Retinal pigment epithelial cell (primary cell): ENCODE measurements around the gene DNAJB5.
A peak's percentile ranks its signal among the peaks of the same experiment; 100 is the strongest.
"Not testable (repeated sequence)": the region's sequence is repeated elsewhere in the genome, so short reads cannot be mapped to it uniquely, and the experiment has no call there.

ENCODE experiments used
- DNase-seq: peaks from one replicate; pipeline ENCODE4 v3.0.0-alpha.2; 2010; ENCODE audit warnings: low read depth
- H3K4me3 ChIP-seq: 2 replicates; pipeline ENCODE4 v1.5.1; 2011; ENCODE audit warnings: mild to moderate bottlenecking, low read length, control low read depth, moderate library complexity
- TF ChIP-seq, protein P1 (sequence below): conservative IDR thresholded peaks from 2 replicates; pipeline ENCODE4 v1.5.1; 2011; ENCODE audit warnings: low read depth, low read length, control low read depth, inconsistent platforms

DNAJB5 gene

DNA sequence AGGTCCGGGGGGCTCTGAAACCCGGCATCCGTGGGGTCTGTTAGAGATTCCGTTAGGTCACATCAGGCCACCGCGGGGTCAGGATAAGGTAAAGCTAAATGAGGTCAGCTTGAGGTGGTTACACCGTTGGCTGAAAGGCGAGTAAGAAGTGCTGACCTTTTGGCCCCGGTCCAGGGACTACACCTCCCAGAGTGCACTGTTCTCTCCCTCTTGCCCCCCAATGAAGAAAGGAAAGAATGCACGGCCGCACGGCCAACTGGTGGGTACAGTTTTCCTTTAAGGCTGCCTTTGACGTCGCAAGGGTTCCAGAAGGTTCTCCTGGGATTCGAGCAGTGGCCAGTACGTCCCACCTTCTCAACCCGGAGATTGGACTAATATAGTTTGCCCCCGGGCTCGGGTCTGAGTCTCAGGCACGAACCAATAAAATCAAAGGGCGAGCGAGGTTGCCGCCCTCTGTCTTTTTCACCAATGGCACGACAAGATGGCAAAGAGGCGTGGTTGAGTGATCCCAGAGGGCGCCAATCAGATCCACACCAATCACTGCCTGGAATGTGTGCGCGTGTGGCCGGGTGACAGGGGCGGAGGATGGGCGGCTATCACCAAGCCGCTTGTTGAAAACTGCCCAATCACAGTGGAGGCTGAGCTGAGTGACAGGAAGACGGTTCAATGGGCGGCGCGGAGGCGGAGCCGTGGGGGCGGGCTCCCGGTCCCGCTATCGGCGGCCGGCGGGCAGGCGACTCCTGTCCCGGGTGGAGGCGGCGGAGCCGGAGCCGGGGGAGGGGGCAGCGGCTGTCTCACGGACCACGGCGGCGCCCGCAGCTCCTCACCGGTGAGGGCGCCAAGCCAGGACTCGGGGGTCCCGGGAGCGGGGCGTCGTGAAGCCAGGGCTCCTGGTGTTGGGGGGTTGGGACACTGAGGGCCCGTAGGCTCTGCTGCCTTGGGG is at the start of gene DNAJB5:
Gene DNAJB5 (plus strand): TSS at position 743 of the 943 bp plus-strand sequence. CDS start 886 bp downstream, outside the sequence.
- H3K4me3 ChIP-seq = peak within 1 kb of the TSS; percentile 84
- peak; percentile 99 for DNase-seq
- TF ChIP-seq, protein P1, sequence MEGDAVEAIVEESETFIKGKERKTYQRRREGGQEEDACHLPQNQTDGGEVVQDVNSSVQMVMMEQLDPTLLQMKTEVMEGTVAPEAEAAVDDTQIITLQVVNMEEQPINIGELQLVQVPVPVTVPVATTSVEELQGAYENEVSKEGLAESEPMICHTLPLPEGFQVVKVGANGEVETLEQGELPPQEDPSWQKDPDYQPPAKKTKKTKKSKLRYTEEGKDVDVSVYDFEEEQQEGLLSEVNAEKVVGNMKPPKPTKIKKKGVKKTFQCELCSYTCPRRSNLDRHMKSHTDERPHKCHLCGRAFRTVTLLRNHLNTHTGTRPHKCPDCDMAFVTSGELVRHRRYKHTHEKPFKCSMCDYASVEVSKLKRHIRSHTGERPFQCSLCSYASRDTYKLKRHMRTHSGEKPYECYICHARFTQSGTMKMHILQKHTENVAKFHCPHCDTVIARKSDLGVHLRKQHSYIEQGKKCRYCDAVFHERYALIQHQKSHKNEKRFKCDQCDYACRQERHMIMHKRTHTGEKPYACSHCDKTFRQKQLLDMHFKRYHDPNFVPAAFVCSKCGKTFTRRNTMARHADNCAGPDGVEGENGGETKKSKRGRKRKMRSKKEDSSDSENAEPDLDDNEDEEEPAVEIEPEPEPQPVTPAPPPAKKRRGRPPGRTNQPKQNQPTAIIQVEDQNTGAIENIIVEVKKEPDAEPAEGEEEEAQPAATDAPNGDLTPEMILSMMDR = no peak

DNA sequence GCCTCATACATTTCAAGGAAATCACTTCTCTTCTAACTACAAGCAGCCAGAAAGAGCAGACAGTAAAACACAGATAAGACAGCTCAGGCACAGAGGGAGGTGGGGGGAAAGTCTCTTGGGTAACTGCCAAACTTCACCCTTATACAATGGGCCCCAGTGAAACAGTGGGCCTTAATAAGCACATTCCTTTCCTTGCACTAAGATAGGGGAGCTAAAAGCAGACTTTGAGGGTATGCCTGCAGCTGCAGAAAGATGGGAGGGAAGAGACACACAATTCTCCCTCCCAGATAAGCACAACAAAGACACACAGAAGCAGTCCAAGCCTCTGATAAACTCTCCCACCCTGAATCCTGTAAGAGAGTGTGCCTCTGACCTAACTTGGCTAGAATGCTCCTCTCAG is 49.6 kb upstream of the DNAJB5 start:
- not testable (repeated sequence) for DNase-seq, H3K4me3 ChIP-seq

DNA sequence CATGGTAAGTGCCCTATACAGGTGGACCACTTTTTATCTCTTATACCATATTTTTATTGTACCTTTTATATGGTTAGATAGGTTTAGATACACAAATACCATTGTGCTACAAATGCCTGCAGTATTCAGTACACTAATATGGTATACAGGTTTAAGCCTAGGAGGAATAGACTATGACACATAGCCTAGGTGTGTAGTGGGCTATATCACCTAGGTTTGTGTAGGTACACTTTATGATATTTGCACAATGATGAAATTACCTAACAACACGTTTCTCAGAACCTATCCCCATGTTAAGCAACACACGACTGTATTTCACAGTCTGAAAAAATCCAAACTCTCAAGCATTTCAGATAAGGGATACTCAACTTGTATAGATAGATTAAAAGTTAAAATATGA is 41.1 kb upstream of the DNAJB5 start:
- H3K4me3 ChIP-seq = no peak overlapping the region
- TF ChIP-seq, protein P1 = no peak
- no peak for DNase-seq

DNA sequence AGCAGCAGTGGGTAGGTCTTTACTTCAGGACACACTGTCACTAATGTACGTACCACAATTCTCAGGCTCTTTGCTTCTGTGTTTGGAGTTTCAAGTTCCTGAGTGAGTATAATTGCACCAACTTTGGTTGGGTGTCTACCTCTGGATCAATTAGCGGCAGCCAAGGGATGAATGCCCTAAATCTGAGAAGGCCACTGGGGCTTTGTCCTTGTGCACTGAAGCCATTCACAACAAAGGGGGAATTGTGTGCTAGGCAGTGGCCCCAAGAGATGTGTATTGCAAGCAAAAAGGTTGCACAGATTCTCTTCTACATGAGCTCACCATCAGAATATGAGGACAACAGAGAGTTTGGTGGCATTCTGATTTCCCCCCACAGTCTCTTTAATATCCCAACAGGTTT is 35.3 kb upstream of the DNAJB5 start:
- no peak overlapping the region for H3K4me3 ChIP-seq
- DNase-seq = no peak
- TF ChIP-seq, protein P1 = no peak

DNA sequence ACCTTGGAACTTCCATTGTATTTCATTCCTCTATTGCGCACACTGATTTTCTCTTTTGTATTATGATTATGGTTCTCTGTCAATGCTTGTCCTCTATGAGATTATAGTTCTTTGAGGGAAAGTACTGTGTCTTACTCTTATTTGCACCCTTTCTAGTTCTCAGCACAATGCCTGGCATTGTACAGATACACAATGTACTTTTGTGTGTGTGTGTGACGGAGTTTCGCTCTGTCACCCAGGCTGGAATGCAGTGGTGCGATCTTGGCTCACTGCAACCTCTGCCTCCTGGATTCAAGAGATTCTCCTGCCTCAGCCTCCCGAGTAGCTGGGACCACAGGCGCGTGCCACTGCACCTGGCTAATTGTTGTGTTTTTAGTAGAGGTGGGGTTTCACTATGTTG is 33.5 kb upstream of the DNAJB5 start:
- H3K4me3 ChIP-seq, DNase-seq: not testable (repeated sequence)

DNA sequence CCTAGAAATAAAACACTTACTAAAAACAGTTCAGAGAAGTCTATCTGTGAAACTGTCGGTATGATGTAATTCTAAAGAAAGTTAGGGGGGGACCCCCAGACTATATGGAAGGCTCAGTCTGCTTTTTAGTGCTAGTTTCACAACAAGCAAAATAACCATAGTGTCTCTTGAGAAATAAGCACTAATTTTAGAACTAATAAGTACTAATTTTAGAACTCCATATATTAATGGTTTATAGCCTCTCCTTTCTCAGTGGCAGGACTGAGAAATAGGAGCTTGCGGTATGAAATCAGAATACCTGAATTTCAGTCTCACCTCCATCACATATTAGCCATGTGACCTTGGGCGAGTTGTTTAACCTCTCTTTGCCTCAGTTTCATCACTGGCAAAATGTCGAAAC is 32.9 kb upstream of the DNAJB5 start:
- no peak overlapping the region for H3K4me3 ChIP-seq
- TF ChIP-seq, protein P1 = no peak
- DNase-seq = no peak

DNA sequence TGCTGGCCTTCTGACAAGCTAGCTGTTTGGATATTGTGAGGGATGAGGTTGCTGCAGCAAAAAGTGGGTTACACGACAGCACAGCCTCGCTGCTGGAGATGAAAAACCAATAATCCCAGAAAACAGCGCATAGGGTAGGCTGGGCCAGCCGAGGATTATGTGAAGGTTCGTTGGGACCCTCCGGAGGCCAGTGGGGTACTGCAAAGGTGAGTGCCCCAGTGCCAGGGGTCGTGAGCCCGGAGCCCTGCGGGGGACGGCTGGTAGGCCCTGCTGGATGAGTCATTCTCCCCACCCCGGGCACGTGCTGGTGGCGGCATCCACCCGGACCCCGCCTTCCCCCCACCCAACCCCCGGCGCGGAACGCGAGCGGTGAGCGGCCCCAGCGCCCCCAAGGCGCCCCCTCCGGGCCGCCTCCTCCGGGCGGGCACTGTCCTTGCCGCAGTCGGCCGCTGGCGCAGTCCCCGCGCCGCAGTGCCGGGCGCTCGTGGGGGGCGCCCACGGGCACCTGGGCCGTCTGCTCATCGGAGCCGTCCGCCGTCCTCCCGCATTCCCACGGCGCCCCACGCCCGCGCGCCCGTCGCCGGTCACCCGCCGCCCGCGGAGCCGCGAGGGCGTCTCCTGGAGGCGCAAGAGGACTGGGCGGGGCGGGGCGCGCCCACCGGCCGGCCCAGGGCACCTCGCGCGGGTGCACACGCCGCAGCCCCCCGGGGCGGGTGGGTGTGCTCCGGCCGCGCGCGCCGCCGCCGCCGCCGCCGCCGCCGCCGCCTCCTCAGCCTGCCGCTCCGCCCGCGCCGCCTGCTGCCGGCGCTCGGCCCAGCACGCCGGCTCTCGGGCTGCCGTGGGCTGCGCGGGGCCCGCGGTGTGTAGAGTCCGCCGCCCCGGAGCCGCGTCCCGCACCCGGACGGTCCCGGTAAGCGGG is 31.8 kb upstream of the DNAJB5 start, which contains the start of gene PHF24:
Gene PHF24 (plus strand): TSS at position 794 of the 919 bp plus-strand sequence. CDS start 13,014 bp downstream, outside the sequence.
- DNase-seq = no peak
- TF ChIP-seq, protein P1 = no peak
- peak within 1 kb of the TSS; percentile 22 for H3K4me3 ChIP-seq
